GM18520 (cell line): ENCODE results near the gene EIF2A.
"Not testable (repeated sequence)": the region's sequence is repeated elsewhere in the genome, so short reads cannot be mapped to it uniquely, and the experiment has no call there.

Experiments used
- ATAC-seq: cut with Tn5 transposase; IDR thresholded peaks from one replicate; pipeline ENCODE4 v1.9.1; 2021; ENCODE audit not compliant: unreplicated experiment

Gene EIF2A

GRCh38 chr3:150546226-150547044 lies at the start of gene EIF2A, which contains the start of gene SERP1:
Gene EIF2A (plus strand): TSS chr3:150546787. CDS start chr3:150546803, 16 bp downstream.
Gene SERP1 (minus strand): TSS chr3:150546496. CDS start chr3:150546135, 361 bp downstream.
- ATAC-seq, result peak; percentile 90

GRCh38 chr3:150497956-150498355 lies 48.6 kb upstream of the EIF2A start:
- ATAC-seq, result no peak

GRCh38 chr3:150500960-150501359 lies 45.6 kb upstream of the EIF2A start:
- ATAC-seq, result not testable (repeated sequence)

- no peak for ATAC-seq
Observed at GRCh38 chr3:150503402-150504099, 43.0 kb upstream of the EIF2A start.

GRCh38 chr3:150504483-150504882 lies 42.1 kb upstream of the EIF2A start:
- ATAC-seq, result no peak

- no peak for ATAC-seq
Observed at GRCh38 chr3:150508401-150508800, 38.2 kb upstream of the EIF2A start.

- ATAC-seq, result no peak
Observed at GRCh38 chr3:150509780-150510179, 36.8 kb upstream of the EIF2A start.

- ATAC-seq, result no peak
Observed at GRCh38 chr3:150511122-150511821, 35.3 kb upstream of the EIF2A start.

GRCh38 chr3:150515210-150515609 lies 31.4 kb upstream of the EIF2A start:
- ATAC-seq, result no peak

- ATAC-seq, result no peak
Observed at GRCh38 chr3:150519026-150519425, 27.6 kb upstream of the EIF2A start.

GRCh38 chr3:150520408-150520807 lies 26.2 kb upstream of the EIF2A start:
- ATAC-seq, result no peak

GRCh38 chr3:150521463-150521862 lies 25.1 kb upstream of the EIF2A start:
- ATAC-seq, result no peak

- ATAC-seq, result no peak
Observed at GRCh38 chr3:150523538-150523937, 23.0 kb upstream of the EIF2A start.

- ATAC-seq, result no peak
Observed at GRCh38 chr3:150527464-150528255, 18.9 kb upstream of the EIF2A start.

GRCh38 chr3:150528354-150528797 lies 18.2 kb upstream of the EIF2A start:
- no peak for ATAC-seq

- no peak for ATAC-seq
Observed at GRCh38 chr3:150531775-150532174, 14.8 kb upstream of the EIF2A start.

GRCh38 chr3:150535204-150535603 lies 11.4 kb upstream of the EIF2A start:
- ATAC-seq, result no peak

GRCh38 chr3:150538324-150539208 lies 8.0 kb upstream of the EIF2A start:
- ATAC-seq, result no peak

GRCh38 chr3:150540297-150540696 lies 6.3 kb upstream of the EIF2A start:
- ATAC-seq, result no peak

GRCh38 chr3:150540991-150541390 lies 5.6 kb upstream of the EIF2A start:
- no peak for ATAC-seq
